Measurements from ENCODE around the gene SIK2.

The SIK2 gene

GRCh38 chr11:111745719-111746504 lies 143.7 kb downstream of the SIK2 start:
- in situ Hi-C loops (cut with MboI; ENCODE audit: low sequenced_read_pairs) = no loop called here

GRCh38 chr11:111748035-111748804 lies 146.0 kb downstream of the SIK2 start:
- in situ Hi-C loops (cut with MboI; ENCODE audit: low sequenced_read_pairs) = no loop called here

GRCh38 chr11:111749646-111750045 lies 147.4 kb downstream of the SIK2 start:
- in situ Hi-C loops (cut with MboI; ENCODE audit: low sequenced_read_pairs) = no loop called here

- in situ Hi-C loops (cut with MboI; ENCODE audit: low sequenced_read_pairs) = no loop called here
These were observed 153.8 kb downstream of the SIK2 start for GRCh38 chr11:111756097-111756496.

GRCh38 chr11:111759376-111759775 lies 157.1 kb downstream of the SIK2 start:
- in situ Hi-C loops (cut with MboI; ENCODE audit: low sequenced_read_pairs) = no loop called here

GRCh38 chr11:111759778-111760407 lies 157.6 kb downstream of the SIK2 start:
- in situ Hi-C loops (cut with MboI; ENCODE audit: low sequenced_read_pairs) = loop anchor here (10.0 kb wide), 1 partner anchor 155 kb away; the partner anchor contains the start of gene SIK2

- in situ Hi-C loops (cut with MboI; ENCODE audit: low sequenced_read_pairs) = loop anchor here (10.0 kb wide), 1 partner anchor 156 kb away; the partner anchor contains the start of gene SIK2
These were observed 158.8 kb downstream of the SIK2 start for GRCh38 chr11:111761036-111761435.

- in situ Hi-C loops (cut with MboI; ENCODE audit: low sequenced_read_pairs) = loop anchor here (10.0 kb wide), 1 partner anchor 158 kb away; the partner anchor contains the start of gene SIK2
These were observed 160.3 kb downstream of the SIK2 start for GRCh38 chr11:111762526-111762925.

GRCh38 chr11:111762981-111763643 lies 160.9 kb downstream of the SIK2 start:
- in situ Hi-C loops (cut with MboI; ENCODE audit: low sequenced_read_pairs) = loop anchor here (10.0 kb wide), 1 partner anchor 158 kb away; the partner anchor contains the start of gene SIK2

- in situ Hi-C loops (cut with MboI; ENCODE audit: low sequenced_read_pairs) = loop anchor here (10.0 kb wide), 1 partner anchor 160 kb away; the partner anchor contains the start of gene SIK2
These were observed 162.4 kb downstream of the SIK2 start for GRCh38 chr11:111764621-111765020.

GRCh38 chr11:111765320-111765983 lies 163.2 kb downstream of the SIK2 start:
- in situ Hi-C loops (cut with MboI; ENCODE audit: low sequenced_read_pairs) = loop anchor here (10.0 kb wide), 1 partner anchor 161 kb away; the partner anchor contains the start of gene SIK2

GRCh38 chr11:111765984-111766833 lies 164.0 kb downstream of the SIK2 start, which contains the start of gene PPP2R1B:
Gene PPP2R1B (minus strand): TSS chr11:111766389. CDS start chr11:111766361, 28 bp downstream.
- in situ Hi-C loops (cut with MboI; ENCODE audit: low sequenced_read_pairs) = loop anchor here (10.0 kb wide), 1 partner anchor 161 kb away; the partner anchor contains the start of gene SIK2

GRCh38 chr11:111766834-111767142 lies 164.5 kb downstream of the SIK2 start:
- in situ Hi-C loops (cut with MboI; ENCODE audit: low sequenced_read_pairs) = loop anchor here (10.0 kb wide), 1 partner anchor 162 kb away; the partner anchor contains the start of gene SIK2

GRCh38 chr11:111770581-111771134 lies 168.4 kb downstream of the SIK2 start:
- in situ Hi-C loops (cut with MboI; ENCODE audit: low sequenced_read_pairs) = loop anchor here (10.0 kb wide), 1 partner anchor 186 kb away; no protein-coding TSS in a partner anchor

GRCh38 chr11:111771205-111771604 lies 169.0 kb downstream of the SIK2 start:
- in situ Hi-C loops (cut with MboI; ENCODE audit: low sequenced_read_pairs) = loop anchor here (10.0 kb wide), 1 partner anchor 186 kb away; no protein-coding TSS in a partner anchor

GRCh38 chr11:111772535-111772934 lies 170.3 kb downstream of the SIK2 start:
- in situ Hi-C loops (cut with MboI; ENCODE audit: low sequenced_read_pairs) = loop anchor here (10.0 kb wide), 1 partner anchor 188 kb away; no protein-coding TSS in a partner anchor

GRCh38 chr11:111774955-111775710 lies 172.9 kb downstream of the SIK2 start:
- in situ Hi-C loops (cut with MboI; ENCODE audit: low sequenced_read_pairs) = loop anchor here (10.0 kb wide), 1 partner anchor 190 kb away; no protein-coding TSS in a partner anchor
